K562 (cell line): Measurements from ENCODE around the gene NPDC1. TPM values are rescaled to one million over a fixed set of nuclear protein-coding genes. Genes with fewer than 3 reads are reported as not detected.

Experiments
- ATAC-seq: fragments of 200-7000 bp; cut with Tn5 transposase; 3 replicates; pipeline ENCODE4 v1.9.1; 2020; ENCODE audit warnings: moderate library complexity
- BruUV-seq: library from RNA; stranded (reverse); fragments of 400-500 nt; replicated peaks from 2 replicates; lab custom pipeline; 2021; lab: Mats Ljungman, UMichigan
- CTCF ChIA-PET: fragments of 300-600 bp; formaldehyde crosslinking; extraction: SDS; loops from one replicate; lab custom pipeline; 2021; ENCODE audit warnings: low intra/inter-chr PET ratio; lab: Yijun Ruan, JAX
- POLR2A ChIA-PET: fragments of 300-600, 350-650 bp; sonication (Branson Sonifier 250); formaldehyde crosslinking; extraction: SDS; loops from one replicate; lab custom pipeline; 2021; ENCODE audit warnings: antibody characterized with exemption, inconsistent platforms; lab: Yijun Ruan, JAX
- DNase-seq, 4 experiments: peaks; one replicate each; pipeline versions ENCODE4 v3.0.0 to v3.0.0-alpha.2; 2011 to 2018; ENCODE audit warnings: low spot score in 3 of 4, mixed read lengths in 3 of 4; ENCODE audit errors: extremely low read depth in 1 of 4
- FAIRE-seq: peaks from 2 replicates; lab custom pipeline; 2011; peaks lifted over from hg19 to GRCh38; lab: Jason Lieb, UNC
- H2AFZ ChIP-seq: 2 replicates; pipeline ENCODE4 v1.6.0; 2011; ENCODE audit warnings: low read depth, low read length, control low read depth, inconsistent platforms
- H3K27ac ChIP-seq: fragments of 200-600 bp; 3 replicates; pipeline ENCODE4 v1.8.0; 2011; ENCODE audit warnings: low read depth, mild to moderate bottlenecking, control low read depth, inconsistent platforms, low read length, moderate library complexity, mixed read lengths; ENCODE audit errors: extremely low read depth
- H3K27me3 ChIP-seq, 2 experiments: fragments of 300-600 bp in 1 of 2; 2 replicates in 1 of 2; 3 replicates in 1 of 2; pipeline versions ENCODE4 v1.6.0 to v1.8.0; 2011; ENCODE audit warnings: inconsistent platforms in 2 of 2, low read length in 2 of 2, mild to moderate bottlenecking in 1 of 2, mixed read lengths in 1 of 2, moderate library complexity in 1 of 2; ENCODE audit not compliant: control insufficient read depth in 2 of 2, insufficient read depth in 2 of 2
- H3K36me3 ChIP-seq: fragments of 300-600 bp; 3 replicates; pipeline ENCODE4 v1.8.0; 2011; ENCODE audit warnings: mild to moderate bottlenecking, low read length, inconsistent platforms; ENCODE audit not compliant: control insufficient read depth, insufficient read depth
- H3K4me1 ChIP-seq, 2 experiments: fragments of 200-600 bp in 1 of 2; replicated peaks in 1 of 2; 2 replicates in 1 of 2; 3 replicates in 1 of 2; pipeline versions ENCODE4 v1.5.1 to v1.8.0; 2011; ENCODE audit warnings: inconsistent platforms in 2 of 2, low read length in 2 of 2, mild to moderate bottlenecking in 1 of 2, mixed read lengths in 1 of 2, moderate library complexity in 1 of 2; ENCODE audit not compliant: control insufficient read depth in 2 of 2, insufficient read depth in 2 of 2
- H3K4me2 ChIP-seq: 2 replicates; pipeline ENCODE4 v1.6.1; 2011; ENCODE audit warnings: low read length, control low read depth, inconsistent platforms, mixed read lengths; ENCODE audit not compliant: insufficient read depth
- H3K4me3 ChIP-seq: fragments of 200-600 bp; sonication (generic), shearing (Covaris generic); 2 replicates; pipeline ENCODE4 v1.5.1; 2016; ENCODE audit warnings: control low read depth, inconsistent platforms
- H3K79me2 ChIP-seq: fragments of 200-600 bp; 3 replicates; pipeline ENCODE4 v1.8.0; 2011; ENCODE audit warnings: low read length, inconsistent platforms; ENCODE audit not compliant: control insufficient read depth, insufficient read depth
- H3K9ac ChIP-seq, 2 experiments: 2 replicates each; pipeline versions ENCODE4 v1.6.0 to v1.6.1; 2011; ENCODE audit warnings: low read depth in 2 of 2, low read length in 2 of 2, control low read depth in 1 of 2, inconsistent platforms in 1 of 2, mild to moderate bottlenecking in 1 of 2, mixed read lengths in 1 of 2; ENCODE audit not compliant: insufficient read depth in 1 of 2
- H3K9me1 ChIP-seq: one replicate; pipeline ENCODE4 v1.6.0; 2011; ENCODE audit warnings: inconsistent platforms, mild to moderate bottlenecking, low read length, moderate library complexity; ENCODE audit not compliant: control insufficient read depth, insufficient read depth
- H3K9me3 ChIP-seq: replicated peaks from 2 replicates; pipeline ENCODE4 v1.5.1; 2011; ENCODE audit warnings: low read depth, low read length, inconsistent platforms; ENCODE audit not compliant: control insufficient read depth, insufficient read depth
- H4K20me1 ChIP-seq: replicated peaks from 2 replicates; pipeline ENCODE4 v1.6.1; 2011; ENCODE audit warnings: low read length, inconsistent platforms, mixed read lengths; ENCODE audit not compliant: control insufficient read depth, insufficient read depth
- BCL6 ChIP-seq: fragments of 250-450 bp; sonication (Bioruptor Pico); IDR thresholded peaks from 2 replicates; pipeline ENCODE4 v1.4.0; 2020
- ESRRA ChIP-seq: fragments of 450-650 bp; IDR thresholded peaks from 2 replicates; pipeline ENCODE4 v1.6.1; 2014; ENCODE audit warnings: low read depth, mild to moderate bottlenecking, moderate library complexity, borderline replicate concordance
- FUS ChIP-seq: fragments of 200-400 bp; formaldehyde crosslinking; optimal IDR thresholded peaks from 2 replicates; pipeline ENCODE3; 2017; ENCODE audit warnings: low read depth, low read length
- PHF21A ChIP-seq: fragments of 450-650 bp; IDR thresholded peaks from 2 replicates; pipeline ENCODE4 v1.6.1; 2017; ENCODE audit warnings: low read depth, borderline replicate concordance
- POLR2B ChIP-seq: fragments of 450-650 bp; IDR thresholded peaks from 2 replicates; pipeline ENCODE4 v1.6.1; 2018; ENCODE audit warnings: low read depth; ENCODE audit not compliant: partially characterized antibody
- PRDM10 ChIP-seq: fragments of 450-650 bp; IDR thresholded peaks from 2 replicates; pipeline ENCODE4 v1.6.1; 2018; ENCODE audit not compliant: partially characterized antibody
- PURB ChIP-seq: sonication (generic); formaldehyde crosslinking; IDR thresholded peaks from 2 replicates; pipeline ENCODE4 v1.9.0; 2021; ENCODE audit warnings: low read depth, mild to moderate bottlenecking, missing genetic modification reagents
- RBM22 ChIP-seq: fragments of 200-400 bp; formaldehyde crosslinking; IDR thresholded peaks from 2 replicates; pipeline ENCODE4 v1.6.1; 2018; ENCODE audit warnings: low read length, low read depth; ENCODE audit not compliant: poor library complexity, severe bottlenecking
- STAG1 ChIP-seq: sonication (generic); formaldehyde crosslinking; IDR thresholded peaks from 2 replicates; pipeline ENCODE4 v1.5.0; 2020; ENCODE audit warnings: missing genetic modification reagents, borderline replicate concordance
- ZBTB33 ChIP-seq: sonication (generic); formaldehyde crosslinking; IDR thresholded peaks from 2 replicates; pipeline ENCODE4 v1.8.1; 2023; ENCODE audit warnings: mild to moderate bottlenecking, missing genetic modification reagents
- ZNF41 ChIP-seq: fragments of 250-450 bp; sonication (Bioruptor Pico); conservative IDR thresholded peaks from 2 replicates; pipeline ENCODE4 v1.4.0; 2020; ENCODE audit warnings: mild to moderate bottlenecking
- WGBS: fragments of 100-300 bp; shearing (Covaris generic); methylation state at CpG from one replicate; pipeline ENCODE4 v1.1.6; 2016; ENCODE audit warnings: low coverage, mixed read lengths; ENCODE audit not compliant: insufficient coverage; ENCODE audit errors: missing lambda C conversion rate; 5-methylcytosine and 5-hydroxymethylcytosine counted together
- in situ Hi-C: fragments of 300-500 bp; cut with MboI; formaldehyde crosslinking; loops from 4 replicates; pipeline ENCODE4 v1.15.0; 2018; ENCODE audit warnings: inconsistent platforms, mixed read lengths
- intact Hi-C: fragments of 100-400 bp; cut with micrococcal nuclease; formaldehyde crosslinking; loops from 2 replicates; pipeline ENCODE4 v1.14.2; 2022
- polyA plus RNA-seq, 8 experiments: library from polyadenylated mRNA; depleted of rRNA in 4 of 8; stranded (reverse) in 5 of 8; unstranded in 3 of 8; fragments of >200 nt; fragmentation: Nextera tagmentation in 2 of 8; fragmentation: Illumina TruSeq in 1 of 8; extraction: Ambion mirVana in 2 of 8; extraction: Trizol in 1 of 8; gene quantifications; 2 replicates each; pipeline versions ENCODE4 v1.2.1 to v1.2.3, GENCODE V29; 2011 to 2014; ENCODE audit warnings: inconsistent platforms in 1 of 8, missing spikeins in 1 of 8
- total RNA-seq, 7 experiments: library from RNA; depleted of rRNA in 6 of 7; stranded (reverse); fragments of >200 nt in 6 of 7; fragmentation: Illumina TruSeq in 2 of 7; extraction: Trizol in 2 of 7; gene quantifications; 2 replicates each; pipeline versions ENCODE4 v1.2.1 to v1.2.3, GENCODE V29; 2011 to 2021; ENCODE audit warnings: low replicate concordance in 1 of 7

The NPDC1 gene
- total and polyA plus RNA-seq, 9 of the 15 experiments (the other 6 are each of a cell fraction or from before 2014, with no cell fraction given), result 0.06 to 2.1 (median 0.53) TPM; not detected in 3

- ChIA-PET CTCF (no interaction called here), POLR2A (interaction anchor here (0.8 kb wide), 1 partner anchor 221 kb away, joined by 3 read pairs; the partner anchor contains the start of gene TUBB4B)
- Histone ChIP-seq H3K79me2 (no peaks in the 10 kb centered on the region), H3K27ac (no peak overlapping the region), H3K27me3 (no peaks in the 10 kb centered on the region), H3K4me2 (no peak overlapping the region), H3K36me3 (no peaks in the 10 kb centered on the region), H3K9me3 (no peaks in the 10 kb centered on the region), H2AFZ (no peak overlapping the region), H3K4me1 (peaks cover 4 to 78% of the 10 kb centered on the region in 2 experiments; a peak in 4 of 5 replicates), H3K9me1 (no peaks in the 10 kb centered on the region), H3K4me3 (no peak overlapping the region), H4K20me1 (0 out of 2 replicates have a peak, but pooled peaks cover 5% of the 10 kb centered on the region), H3K9ac (peak overlapping the region in 1 of 2 experiments; percentile 26; a peak in 1 of 4 replicates)
- DNase-seq (no peak), ATAC-seq (no peak), FAIRE-seq (no peak)
- intact Hi-C loops (no loop called here), in situ Hi-C loops (no loop called here)
- 40% methylated on average over 21 of the region's 34 CpGs for WGBS
- BruUV-seq, result no TSS peak
- no peak for TF ChIP-seq PHF21A
- TF ChIP-seq ZBTB33 (CRISPR knock-in tag), result 0 out of 2 replicates have a peak, but pooled peaks have one; percentile 55
- no peak for TF ChIP-seq BCL6 (CRISPR knock-in tag)
- no peak for TF ChIP-seq ESRRA
- TF ChIP-seq ZNF41 (CRISPR knock-in tag), result no peak
- no peak for TF ChIP-seq PURB (CRISPR knock-in tag)
- TF ChIP-seq RBM22, result no peak
- no peak for TF ChIP-seq POLR2B
- TF ChIP-seq FUS, result no peak
- TF ChIP-seq PRDM10, result peak; percentile 35
- no peak for TF ChIP-seq STAG1
Measured at GRCh38 chr9:137019891-137020683, 25.9 kb downstream of the NPDC1 start.
